Posterior vena cava (tissue), 2 donors: ENCODE results near the gene MAP7. TPM values are rescaled to one million over a fixed set of nuclear protein-coding genes. Genes with fewer than 3 reads are reported as not detected.
"Not testable (repeated sequence)": the region's sequence is repeated elsewhere in the genome, so short reads cannot be mapped to it uniquely, and the experiment has no call there.

Experiments
- DNase-seq: peaks from one replicate; pipeline ENCODE4 v3.0.0-alpha.2; 2020; ENCODE audit warnings: low spot score
- intact Hi-C, 2 donors: fragments of 100-400 bp; cut with DNase I; formaldehyde crosslinking; loops; one replicate each; pipeline versions ENCODE4 v1.14.1 to v1.14.2; 2022 to 2023
- total RNA-seq, 2 donors: library from RNA; stranded (reverse); fragmentation: NEBNext Ultra II Directional; extraction: Animal tissue kit (Norgen Biotek cat#: 25700); gene quantifications; one replicate each; pipeline ENCODE4 v1.2.1, GENCODE V29; 2021
- donor health status: DM: yes; HTN: yes; CAD: no.
- donor health status: DM: yes; HTN: yes; CAD: no.

MAP7 gene
- total RNA-seq, 2 donors from 2014 or later = 2.7 to 3.1 TPM

DNA sequence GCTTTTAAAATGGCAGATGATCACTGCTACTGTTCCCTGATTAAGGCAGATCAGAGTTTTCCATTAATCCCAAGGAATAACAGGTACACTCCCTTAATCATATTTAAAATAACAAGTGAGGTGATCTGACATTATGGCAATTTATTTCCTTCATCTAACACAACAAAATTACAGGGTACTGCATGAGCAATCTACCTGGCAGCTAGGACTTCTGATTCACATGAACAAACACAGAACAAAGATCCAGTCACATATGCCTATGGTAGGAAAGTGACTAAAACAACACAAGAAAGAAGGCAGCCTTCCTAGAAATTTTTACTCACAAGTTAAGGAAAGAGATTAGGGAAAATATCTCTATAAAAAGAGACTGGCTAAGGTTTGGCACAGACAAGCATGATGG, 33.2 kb downstream of the MAP7 start:
- intact Hi-C loops = no loop called here
- DNase-seq = no peak

DNA sequence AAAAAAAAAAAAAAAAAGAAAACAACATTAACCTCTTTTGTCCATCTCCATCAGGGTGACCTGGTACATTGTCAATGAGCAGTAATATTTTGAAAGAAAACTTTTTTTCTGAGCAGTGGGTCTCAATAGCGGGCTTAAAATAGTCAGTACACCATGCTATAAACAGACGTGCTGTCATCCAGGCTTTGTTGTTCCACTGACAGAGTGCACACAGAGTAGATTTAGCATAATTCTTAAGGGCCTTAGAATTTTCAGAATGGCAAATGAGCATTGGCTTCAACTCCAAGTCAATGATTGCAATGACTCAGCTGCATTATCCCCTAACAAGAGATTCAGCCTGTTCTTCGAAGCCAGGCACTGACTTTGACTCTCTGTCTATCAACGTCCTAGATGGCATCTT, 35.6 kb downstream of the MAP7 start:
- no peak for DNase-seq
- intact Hi-C loops = no loop called here

DNA sequence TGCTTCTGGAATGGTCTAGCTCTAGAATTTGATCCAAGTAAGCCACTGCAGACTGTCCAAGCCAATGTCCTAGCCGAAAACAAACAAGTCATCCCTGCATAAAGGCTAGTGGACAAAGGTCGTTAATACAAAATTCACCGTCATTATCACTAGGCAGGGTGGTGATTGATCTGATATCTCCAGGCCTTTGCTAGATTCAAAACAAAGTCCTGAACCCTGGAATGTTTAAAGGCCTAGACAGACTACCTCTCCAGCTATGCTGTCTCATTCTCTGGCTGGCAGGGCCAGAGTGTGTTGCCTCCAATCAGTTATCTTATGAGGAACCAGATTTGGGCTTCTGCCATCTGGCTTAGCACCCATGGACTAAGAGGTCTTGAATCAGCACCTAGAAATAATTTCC, 38.3 kb downstream of the MAP7 start:
- intact Hi-C loops = no loop called here
- DNase-seq = no peak

DNA sequence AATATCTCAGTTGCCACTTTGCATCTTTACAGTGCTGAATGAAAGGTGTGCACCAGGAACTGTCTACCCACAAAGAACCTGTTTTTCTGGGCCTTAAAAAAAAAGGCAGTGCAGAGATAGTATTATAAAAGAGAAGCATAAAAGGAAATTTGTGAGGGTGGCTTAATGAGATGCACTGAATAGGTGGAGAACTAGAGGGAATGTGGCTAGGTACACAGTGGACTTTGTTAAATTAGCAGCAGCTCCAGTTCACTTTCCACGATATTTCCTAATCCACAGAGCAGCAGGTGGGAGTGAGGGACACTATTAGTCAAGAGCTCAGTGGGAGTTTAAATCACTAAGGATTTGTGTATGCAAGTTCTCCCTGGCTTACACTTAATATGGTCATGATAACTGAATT, 38.8 kb downstream of the MAP7 start:
- no peak for DNase-seq
- intact Hi-C loops = no loop called here

DNA sequence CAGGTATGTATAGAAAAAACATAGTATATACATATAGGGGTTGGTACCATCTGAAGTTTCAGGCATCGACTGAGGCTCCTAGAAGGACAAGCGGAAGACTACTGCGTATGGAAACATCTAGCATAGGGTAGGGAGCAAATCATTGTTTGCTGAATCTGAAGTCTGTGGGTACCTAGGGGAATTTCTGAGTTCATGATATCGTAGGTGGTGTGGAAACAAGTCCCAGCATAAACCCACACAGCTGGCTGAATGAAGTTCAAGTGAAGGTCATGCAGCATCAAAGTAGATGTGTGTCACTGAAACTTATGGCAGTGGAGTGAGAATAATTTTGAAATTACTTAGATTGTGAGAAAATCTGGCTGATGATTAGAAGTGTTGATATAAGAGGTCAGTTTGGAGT, 39.4 kb downstream of the MAP7 start:
- no peak for DNase-seq
- intact Hi-C loops = no loop called here

DNA sequence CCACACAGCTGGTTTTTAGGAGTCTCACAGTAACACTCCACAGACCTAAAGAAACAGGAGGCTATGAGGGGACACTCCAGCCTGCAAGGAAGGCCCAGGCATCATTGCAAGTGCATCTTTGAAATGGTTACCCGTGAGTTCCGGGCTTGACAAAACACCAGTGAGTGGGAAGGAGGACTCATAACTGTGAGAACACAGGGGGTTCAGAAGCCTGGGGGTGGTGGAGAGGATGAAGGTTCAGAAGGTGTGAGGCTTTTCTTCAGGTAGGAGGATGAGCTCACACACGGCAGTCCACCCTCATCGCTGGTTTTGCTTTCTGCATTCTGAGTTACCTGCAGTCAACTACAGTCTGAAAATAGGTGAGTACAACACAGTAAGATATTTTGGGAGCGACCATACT, 39.9 kb downstream of the MAP7 start:
- DNase-seq = no peak
- intact Hi-C loops = no loop called here

DNA sequence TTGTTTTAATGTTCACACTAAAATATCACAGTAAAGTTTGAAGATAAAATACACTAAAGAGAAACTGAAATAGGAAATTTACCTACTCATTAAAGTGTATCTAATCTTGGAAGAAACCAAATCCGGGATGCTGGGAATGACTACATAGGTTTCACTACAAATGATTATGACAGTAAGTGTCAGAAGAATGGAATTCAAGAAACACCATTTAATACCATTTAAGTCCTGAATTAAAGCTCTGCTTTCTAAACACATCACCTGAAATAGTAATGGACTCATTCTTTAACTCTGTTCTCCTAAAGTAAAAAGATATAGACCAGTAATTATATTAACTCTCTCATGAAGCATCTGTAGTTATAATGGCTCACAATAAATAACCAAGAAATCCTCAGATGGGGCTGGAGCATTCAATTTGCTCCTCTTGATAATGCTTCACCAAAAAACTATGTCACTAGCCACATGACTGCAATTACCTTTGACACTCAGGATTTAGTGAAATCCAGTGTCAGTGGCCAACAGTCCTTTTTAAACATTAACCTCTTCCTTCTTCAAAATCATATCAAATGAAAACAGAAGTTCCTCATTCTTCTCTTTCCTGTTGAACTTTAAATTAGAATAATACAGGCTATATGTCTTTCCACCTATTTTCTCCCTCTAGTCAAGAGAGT, 41.4 kb downstream of the MAP7 start:
- no peak for DNase-seq
- intact Hi-C loops = no loop called here

DNA sequence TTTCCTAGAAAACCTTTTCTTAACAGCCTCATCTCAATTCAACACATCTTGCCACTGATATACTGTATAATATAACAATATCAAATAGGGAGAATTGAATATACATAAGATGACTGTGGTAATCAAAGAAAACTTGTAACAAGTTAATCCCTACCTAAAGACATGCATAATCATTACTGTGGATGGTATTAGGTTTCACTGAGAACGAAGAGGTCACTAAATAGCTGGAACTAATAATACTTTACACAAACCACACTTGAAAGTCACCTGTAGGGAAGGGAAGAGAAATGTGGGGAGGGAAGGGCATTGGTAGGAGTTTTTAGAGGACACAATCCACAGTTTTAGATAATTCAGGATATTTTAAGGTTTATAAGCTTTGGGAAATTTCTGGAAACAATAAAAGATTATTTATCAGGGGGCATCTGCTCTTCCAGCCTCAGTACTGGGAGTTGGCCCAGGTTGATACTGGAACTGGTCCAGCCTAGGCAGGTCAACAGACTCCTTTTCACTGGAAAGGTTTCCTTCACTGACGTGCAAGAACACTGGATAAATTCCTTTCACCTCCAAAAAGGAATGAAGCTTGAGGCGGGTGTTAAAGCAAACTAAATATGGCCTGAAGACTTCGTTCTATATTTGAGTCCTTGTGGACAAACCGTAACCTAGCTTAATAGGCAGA, 44.0 kb downstream of the MAP7 start:
- DNase-seq = no peak
- intact Hi-C loops = no loop called here

DNA sequence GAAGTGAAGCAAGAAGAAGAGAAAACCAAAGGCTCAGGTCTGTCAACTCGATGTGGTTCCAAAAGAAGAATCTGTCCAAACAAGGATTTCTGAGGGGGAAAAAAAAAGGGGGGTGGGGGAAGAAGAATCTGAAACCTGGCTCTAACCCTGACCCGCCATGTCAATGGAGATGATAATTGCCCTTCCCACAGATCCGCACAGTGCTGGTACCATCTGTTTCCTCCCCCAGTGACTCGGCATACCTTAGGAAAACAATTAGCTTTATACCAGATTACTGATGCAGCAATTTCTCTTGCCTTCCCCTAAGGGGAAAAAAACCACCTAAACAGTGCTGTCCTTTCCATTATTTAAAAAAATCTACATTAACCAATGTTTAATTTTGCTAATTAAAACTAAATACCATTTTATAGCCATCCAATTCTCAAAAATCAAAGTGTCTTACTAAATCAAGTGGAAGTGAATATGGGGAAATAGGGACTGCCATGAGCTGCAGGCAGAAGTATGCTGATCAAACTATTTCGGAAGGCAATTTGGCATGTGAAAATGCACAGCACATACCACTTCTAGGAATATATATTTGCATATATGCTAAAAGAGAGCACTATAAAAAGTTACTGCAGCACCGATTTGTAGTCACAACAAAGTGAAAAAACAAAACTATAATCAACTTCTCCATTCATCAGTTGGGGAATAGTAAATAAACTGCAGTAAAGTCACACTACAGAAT, 46.8 kb downstream of the MAP7 start:
- intact Hi-C loops = no loop called here
- DNase-seq = no peak

DNA sequence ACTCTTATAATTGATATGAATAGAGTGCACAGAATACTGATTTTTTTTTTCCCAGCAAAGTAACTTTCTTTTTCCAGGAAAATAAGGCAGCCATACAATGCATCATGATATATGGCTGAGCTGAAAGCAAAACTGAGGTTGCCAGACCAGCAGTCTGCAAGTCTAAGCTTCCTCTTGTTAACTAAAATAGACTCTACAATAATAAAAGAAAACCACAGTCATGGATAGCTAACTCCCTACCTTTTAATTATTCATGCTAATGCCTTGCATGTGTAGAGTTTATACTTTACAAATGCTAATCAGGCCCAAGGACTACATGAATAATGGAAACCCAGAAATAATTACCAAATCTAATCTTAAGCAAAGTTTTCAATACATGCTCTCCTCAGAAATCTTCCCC, 47.4 kb downstream of the MAP7 start:
- DNase-seq = no peak
- intact Hi-C loops = no loop called here

DNA sequence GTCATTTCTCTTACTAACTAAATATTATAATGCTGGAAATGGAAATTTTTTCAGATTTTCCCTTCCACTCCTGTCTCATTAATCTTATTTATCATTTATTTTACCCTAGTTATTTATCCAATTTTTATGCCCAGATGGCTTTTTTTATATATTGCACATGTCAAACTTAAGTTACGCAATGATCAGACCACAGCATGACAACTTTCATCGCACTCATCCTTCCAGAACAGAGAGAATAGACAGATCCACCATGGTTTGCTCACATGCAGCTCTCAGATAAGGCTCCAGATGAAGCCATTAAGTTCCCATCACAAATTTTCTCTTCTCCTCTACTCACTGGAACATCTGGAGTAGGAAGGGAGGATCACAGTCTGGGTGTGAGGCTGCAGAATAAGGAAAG, 48.7 kb downstream of the MAP7 start:
- intact Hi-C loops = no loop called here

DNA sequence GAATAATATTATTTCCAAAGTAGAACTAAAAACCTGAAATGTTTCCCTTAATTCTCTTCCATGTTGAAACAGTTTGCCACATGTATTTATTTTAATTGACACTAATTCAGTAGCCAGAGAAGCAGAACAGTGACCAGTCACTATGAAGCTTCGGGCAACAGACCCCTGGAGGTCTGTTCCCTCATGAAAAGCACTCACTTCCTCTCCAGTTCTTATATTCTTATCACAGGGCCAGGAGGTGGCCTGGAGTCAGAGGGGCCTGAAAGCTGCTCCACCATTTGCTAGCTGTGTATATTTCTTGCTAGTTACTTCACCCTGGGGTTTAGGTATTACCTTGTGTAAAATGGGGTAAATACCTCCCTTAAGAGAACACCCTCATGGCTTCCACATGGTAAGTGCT, 49.1 kb downstream of the MAP7 start:
- intact Hi-C loops = no loop called here
- no peak for DNase-seq

More for the DNA sequence above, 48.7 kb downstream of the MAP7 start:
- no peak for DNase-seq

DNA sequence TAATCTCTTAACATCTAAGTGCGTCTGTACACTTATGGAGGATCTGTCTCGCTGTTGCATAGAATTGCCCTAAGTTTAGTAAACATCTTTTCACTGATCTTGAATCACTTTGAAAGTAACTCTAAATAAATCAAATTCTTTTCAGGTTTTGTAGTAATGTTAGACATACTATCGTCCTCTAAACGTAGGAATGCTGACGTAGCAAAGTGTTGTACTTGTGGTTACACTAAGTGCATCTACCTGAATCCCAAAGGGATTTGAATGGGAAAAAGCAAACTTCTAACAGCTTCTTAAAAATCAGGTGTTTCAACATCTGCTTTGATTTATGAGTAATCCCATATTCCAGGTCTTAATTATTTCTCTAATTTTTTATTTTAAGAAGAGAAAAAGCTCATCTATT, 49.8 kb downstream of the MAP7 start:
- DNase-seq = no peak

DNA sequence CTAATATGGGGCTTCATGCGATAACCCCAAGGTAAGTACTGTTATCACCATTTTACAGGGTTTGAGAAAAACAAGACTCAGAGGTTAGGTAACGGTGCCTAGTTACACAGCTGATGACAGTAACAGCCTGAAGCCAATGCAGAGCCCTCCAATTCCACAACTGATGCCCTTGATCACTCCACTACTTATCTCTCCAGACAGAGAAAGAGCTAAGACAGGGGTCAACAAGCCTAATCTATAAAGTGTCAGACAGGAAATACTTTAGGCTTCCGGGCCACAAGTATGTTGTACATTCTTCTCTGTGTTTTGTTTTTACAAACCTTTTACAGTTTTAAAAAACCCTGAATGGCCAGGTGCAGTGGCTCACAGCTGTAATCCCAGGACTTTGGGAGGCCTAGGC, 50.9 kb downstream of the MAP7 start:
- intact Hi-C loops = no loop called here
- no peak for DNase-seq

More for the DNA sequence above, 49.8 kb downstream of the MAP7 start:
- intact Hi-C loops = no loop called here

DNA sequence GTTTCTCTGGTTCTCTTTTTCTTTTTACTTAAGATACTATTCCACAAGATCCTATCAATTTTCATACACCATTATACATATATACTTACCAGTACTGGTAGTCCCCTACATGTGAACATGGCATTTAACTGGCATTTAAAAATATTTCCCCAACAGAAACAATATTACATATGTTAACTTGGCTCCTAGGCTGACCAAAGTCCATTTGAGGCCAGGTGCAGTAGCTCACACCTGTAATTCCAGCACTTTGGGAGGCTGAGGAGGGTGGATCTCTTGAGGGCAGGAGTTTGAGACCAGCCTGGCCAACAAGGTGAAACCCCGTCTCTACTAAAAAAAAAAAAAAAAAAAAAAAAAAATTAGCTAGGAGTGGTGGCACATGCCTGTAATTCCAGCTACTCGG, 53.8 kb downstream of the MAP7 start:
- DNase-seq, intact Hi-C loops: not testable (repeated sequence)

DNA sequence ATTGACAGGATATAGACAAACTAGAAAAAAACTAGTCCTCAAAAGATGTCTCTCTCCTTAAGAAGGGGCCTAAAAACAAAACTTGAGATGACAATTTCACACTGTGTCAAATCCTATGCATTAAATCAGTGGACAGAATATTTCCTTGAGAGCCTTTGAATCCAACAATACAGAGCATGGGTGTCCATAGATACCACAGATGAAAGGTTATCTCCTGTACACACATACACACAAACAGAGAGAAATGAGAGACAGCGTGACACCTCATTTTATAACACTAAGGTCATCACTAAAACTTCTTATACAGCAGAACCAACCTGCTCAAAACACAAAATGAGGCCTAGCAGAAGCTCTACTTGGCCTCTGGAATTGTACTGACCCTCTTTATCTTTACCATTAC, 55.5 kb downstream of the MAP7 start:
- no peak for DNase-seq
- intact Hi-C loops = no loop called here

DNA sequence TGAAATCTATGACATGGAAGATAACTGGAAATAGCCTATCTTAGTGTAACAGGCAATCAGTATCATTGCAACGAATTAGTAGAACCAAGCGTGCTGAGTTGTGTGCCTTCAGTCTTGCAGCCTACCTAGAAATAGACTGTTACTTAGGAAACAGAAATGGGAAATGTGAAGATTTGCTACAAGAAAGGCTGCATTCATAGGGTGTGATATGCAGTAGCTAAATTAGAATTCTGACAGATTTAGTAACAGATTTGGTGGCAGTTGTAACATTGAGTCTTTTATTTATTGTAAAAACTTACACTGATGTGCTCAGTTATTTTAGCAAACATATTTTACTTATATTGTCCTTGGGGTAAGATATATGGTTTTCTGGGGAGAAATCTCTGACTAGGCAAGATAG, 56.2 kb downstream of the MAP7 start:
- intact Hi-C loops = no loop called here

DNA sequence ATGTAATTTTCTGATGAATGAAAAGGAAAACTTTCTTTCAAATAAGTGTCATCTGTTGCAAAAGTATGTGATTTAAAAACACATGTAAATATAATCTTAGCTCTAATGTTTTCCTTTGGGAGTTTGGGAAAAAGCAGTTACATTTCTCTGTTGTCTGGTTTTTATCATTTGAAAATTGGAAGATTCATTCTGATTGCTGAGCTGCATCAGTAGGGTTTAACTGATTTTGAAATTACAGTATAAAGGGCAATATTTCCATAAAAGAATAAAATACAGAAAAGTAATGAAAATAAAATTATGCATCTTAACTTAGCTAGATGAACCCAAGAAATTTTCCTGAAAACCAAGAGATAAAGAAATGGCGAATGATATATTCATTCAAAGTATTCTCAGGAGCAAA, 57.8 kb downstream of the MAP7 start:
- intact Hi-C loops = no loop called here
- no peak for DNase-seq

More for the DNA sequence above, 56.2 kb downstream of the MAP7 start:
- no peak for DNase-seq

DNA sequence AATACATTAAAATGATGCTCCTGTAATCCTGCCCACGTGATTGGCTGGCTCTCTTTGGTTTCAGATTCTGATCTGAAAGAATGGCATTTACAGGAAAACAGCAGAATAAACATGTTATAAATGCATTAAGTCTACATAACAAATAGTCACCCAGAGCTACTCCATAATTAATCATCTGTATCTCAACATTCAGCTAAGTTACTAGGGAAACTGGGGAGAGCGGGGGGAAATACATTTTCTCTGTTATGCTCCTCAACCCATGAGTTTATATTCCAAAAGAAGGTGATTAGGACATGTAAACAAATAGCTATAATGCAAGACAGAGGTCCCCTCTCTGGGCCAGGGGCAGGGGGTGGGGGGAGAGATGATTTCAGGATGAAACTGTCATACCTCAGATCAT, 58.5 kb downstream of the MAP7 start:
- no peak for DNase-seq
- intact Hi-C loops = no loop called here

DNA sequence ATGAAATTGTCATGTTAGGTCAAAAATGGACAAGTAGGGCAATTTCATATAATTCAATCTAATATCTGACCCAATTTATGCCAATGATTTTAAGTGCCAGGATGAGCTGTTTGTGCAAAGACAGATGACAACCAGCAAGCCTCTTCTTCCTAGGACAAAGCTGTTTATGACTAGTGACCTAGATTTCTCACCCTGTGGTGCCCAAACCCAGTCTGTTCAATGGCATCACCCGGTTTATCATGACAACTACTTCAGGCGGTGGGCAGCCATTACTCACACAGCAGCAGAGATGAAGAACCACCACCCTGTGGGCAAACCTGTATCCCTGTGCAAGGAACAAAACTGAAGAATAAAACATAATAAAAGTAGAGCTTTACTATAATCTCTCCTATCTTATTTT, 59.0 kb downstream of the MAP7 start:
- intact Hi-C loops = no loop called here
- DNase-seq = no peak

DNA sequence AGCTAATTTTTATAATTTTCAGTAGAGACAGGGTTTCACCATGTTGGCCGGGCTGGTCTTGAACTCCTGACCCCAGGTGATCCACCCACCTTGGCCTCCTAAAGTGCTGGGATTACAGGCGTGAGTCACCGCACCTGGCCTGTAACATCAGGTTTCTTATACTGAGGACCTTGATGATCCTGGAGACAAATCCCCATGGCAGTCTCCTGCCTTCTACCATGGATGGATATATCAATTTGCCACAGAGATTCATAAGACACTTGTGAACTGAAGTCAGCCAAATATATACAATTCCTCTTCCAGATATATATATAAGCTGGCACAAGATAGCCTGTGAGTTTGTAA, 60.6 kb downstream of the MAP7 start:
- DNase-seq, intact Hi-C loops: not testable (repeated sequence)
